Activated T-helper 9 cell treated with anti-CD3 and anti-CD28 coated beads, Interleukin-2, amount 50 U/mL, for 16 hours (primary cell): ENCODE results near the gene USP14.

Source experiments
- DNase-seq: peaks from one replicate; pipeline ENCODE4 v3.0.0-alpha.2; 2020; ENCODE audit warnings: low read depth

Gene USP14

GRCh38 chr18:159933-160332 is 1.6 kb downstream of the USP14 start:
- DNase-seq, result no peak

- DNase-seq, result no peak
Observed at GRCh38 chr18:160831-161570, 2.6 kb downstream of the USP14 start.

- no peak for DNase-seq
Observed at GRCh38 chr18:172361-172760, 14.0 kb downstream of the USP14 start.

GRCh38 chr18:179499-179898 is 21.1 kb downstream of the USP14 start:
- no peak for DNase-seq

GRCh38 chr18:181711-182110 is 23.4 kb downstream of the USP14 start:
- no peak for DNase-seq

- DNase-seq, result no peak
Observed at GRCh38 chr18:183769-184168, 25.4 kb downstream of the USP14 start.

- no peak for DNase-seq
Observed at GRCh38 chr18:189254-189653, 30.9 kb downstream of the USP14 start.

GRCh38 chr18:191725-192124 is 33.4 kb downstream of the USP14 start:
- DNase-seq, result no peak

- DNase-seq, result no peak
Observed at GRCh38 chr18:192801-193200, 34.4 kb downstream of the USP14 start.

GRCh38 chr18:195651-196050 is 37.3 kb downstream of the USP14 start:
- no peak for DNase-seq

- DNase-seq, result no peak
Observed at GRCh38 chr18:199214-199613, 40.9 kb downstream of the USP14 start.

GRCh38 chr18:199768-200167 is 41.4 kb downstream of the USP14 start:
- DNase-seq, result no peak

- DNase-seq, result no peak
Observed at GRCh38 chr18:210075-210474, 51.7 kb downstream of the USP14 start.

- no peak for DNase-seq
Observed at GRCh38 chr18:210733-211132, 52.4 kb downstream of the USP14 start.

- no peak for DNase-seq
Observed at GRCh38 chr18:211582-211981, 53.2 kb downstream of the USP14 start.

GRCh38 chr18:212780-213179 is 54.4 kb downstream of the USP14 start:
- DNase-seq, result no peak

- DNase-seq, result no peak
Observed at GRCh38 chr18:213505-213904, 55.1 kb downstream of the USP14 start.

GRCh38 chr18:213966-214365 is 55.6 kb downstream of the USP14 start:
- DNase-seq, result no peak

- no peak for DNase-seq
Observed at GRCh38 chr18:215448-216010, 57.2 kb downstream of the USP14 start.

GRCh38 chr18:217532-218336 is 59.4 kb downstream of the USP14 start:
- no peak for DNase-seq

GRCh38 chr18:220708-221107 is 62.4 kb downstream of the USP14 start:
- DNase-seq, result no peak

GRCh38 chr18:225745-226144 is 67.4 kb downstream of the USP14 start:
- DNase-seq, result no peak

GRCh38 chr18:227374-227773 is 69.0 kb downstream of the USP14 start:
- no peak for DNase-seq
